ENCODE results near the gene UCK2.

GRCh38 chr1:165847486-165847885 lies 20.1 kb downstream of the UCK2 start:
- TF ChIP-seq CTCF (IDR thresholded peaks at IDR 0.05): no peak
- no peak for TF ChIP-seq POLR2A (IDR thresholded peaks at IDR 0.05)
